DMS 273 (cell line): ENCODE data around the gene MEX3D.

Experiments used
- DNase-seq: peaks from one replicate; lab custom pipeline; 2025; ENCODE audit not compliant: unreplicated experiment; lab: John Stamatoyannopoulos, UW

Gene MEX3D

DNA sequence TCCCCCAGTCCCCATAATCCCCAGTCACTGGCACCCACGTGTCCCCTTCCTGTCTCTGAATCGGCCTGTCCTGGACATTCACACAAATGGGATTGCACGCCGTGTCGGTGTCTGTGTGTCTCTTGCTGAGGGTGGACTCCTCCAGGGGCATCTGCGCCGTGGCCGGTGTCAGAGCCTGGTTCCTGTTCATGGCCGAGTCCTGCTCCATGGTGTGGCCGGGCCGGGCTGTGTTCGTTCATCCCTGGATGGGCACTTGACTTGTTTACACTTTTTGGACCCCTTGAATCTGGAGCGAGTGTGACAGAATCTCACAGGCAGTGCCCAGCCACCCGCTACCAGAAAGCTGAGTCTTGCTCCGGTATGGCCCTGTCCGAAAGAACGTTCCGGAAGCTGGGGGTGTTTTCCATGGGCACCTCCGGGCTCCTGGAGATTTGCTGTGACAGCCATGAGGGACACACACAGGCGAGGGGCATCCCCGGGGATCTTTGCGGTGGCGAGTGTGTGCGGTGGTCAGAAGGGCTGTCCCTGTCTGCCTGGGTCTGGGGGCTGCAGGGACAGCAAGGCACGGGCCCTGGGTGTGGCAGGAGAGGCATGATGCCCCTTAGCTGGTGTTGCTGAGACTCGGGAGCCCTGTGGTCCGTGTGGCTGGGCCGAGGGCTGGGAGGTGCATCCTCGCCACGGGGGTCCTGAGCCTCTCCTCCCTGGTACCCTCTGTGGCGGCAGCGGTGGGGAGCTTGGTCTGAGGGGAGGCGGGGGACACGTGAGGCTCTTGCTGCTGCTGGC lies 6.4 kb upstream of the MEX3D start:
- no peak for DNase-seq

DNA sequence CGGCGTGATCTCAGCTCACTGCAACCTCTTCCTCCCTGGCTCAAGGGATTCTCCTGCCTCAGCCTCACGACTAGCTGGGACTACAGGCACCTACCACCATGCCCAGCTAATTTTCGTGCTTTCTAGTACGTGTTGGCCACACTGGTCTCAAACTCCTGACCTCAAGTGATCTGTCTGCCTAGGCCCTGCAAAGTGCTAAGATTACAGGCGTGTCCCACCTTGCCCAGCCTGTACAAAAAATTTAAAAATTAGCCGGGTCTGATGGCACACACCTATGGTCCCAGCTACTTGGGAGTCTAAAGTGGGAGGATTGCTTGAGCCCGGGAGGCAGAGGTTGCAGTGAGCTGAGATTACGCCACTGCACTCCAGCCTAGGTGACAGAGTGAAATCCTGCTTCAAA lies 4.7 kb upstream of the MEX3D start:
- DNase-seq = no peak

DNA sequence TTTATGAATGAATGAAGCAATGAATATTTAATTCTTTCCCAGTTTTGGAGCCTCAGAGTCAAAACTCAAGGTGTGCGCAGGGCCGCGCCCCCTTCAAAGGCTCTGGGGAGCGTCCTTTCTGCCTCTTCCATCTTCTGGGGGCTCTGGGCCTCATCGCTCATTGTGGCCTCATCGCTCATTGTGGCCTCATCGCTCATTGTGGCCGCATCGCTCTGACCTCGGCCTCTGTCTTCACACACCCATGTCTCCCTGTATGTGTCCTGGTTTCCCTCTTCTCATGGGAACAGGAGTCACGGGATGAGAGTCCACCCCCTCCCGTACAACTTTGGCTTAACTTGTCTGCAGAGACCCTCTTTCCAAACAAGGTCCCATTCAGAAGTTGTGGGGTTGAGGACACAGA lies 3.2 kb upstream of the MEX3D start:
- DNase-seq = no peak

DNA sequence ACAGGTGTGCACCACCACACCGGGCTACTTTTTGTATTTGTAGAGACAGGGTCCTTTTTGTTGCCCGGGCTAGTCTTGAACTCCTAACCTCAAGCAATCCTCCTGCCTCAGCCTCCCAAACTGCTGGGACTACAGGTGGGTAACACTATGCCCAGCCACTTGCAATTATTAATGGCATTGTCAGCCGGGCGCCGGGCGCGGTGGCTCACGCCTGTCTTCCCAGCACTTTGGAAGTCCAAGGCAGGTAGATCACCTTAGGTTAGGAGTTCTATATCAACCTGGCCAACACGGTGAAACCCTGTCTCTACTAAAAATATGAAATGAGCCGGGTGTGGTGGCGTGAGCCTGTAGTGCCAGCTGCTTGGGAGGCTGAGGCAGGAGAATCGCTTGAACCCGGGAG lies 2.7 kb upstream of the MEX3D start:
- no peak for DNase-seq

DNA sequence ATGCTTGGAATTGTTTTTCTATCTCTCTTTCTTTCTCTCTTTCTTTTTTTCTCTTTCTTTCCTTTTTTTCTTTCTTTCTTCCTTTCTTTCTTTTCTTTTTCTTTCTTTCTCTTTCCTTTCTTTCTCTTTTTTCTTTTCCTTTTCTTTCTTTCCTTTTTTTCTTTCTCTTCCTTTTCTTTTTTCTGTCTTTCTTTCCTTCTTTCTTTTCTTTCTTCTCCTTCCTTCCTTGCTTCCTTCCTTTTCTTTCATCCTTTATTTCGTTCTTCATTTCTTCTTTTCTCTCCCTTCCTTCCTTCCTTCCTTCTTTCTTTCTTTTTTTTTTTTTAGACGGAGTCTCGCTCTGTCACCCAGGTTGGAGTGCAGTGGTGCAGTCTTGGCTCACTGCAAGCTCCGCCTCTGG lies 1.9 kb upstream of the MEX3D start:
- DNase-seq = no peak

DNA sequence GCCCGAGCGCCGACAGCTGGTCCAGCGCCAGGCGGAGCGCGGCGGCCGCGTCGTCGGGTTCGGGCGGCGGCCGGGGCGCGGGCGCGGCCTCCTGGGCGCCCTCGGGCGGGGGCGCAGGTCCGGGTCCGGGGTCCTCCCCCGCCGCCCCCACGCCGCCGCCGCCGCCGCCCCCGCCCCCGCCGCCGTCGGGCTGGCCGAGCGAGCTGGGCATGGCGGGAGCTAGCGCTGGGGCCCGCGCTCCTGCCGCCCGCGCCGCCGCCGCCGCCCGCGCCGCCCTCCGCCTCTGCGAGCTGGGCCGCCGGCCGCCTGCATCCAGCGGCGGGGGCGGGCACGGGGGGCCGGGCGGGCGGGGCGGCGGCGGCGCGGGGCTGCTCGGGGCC lies 287 bp downstream of the MEX3D start:
- peak; percentile 60 for DNase-seq

DNA sequence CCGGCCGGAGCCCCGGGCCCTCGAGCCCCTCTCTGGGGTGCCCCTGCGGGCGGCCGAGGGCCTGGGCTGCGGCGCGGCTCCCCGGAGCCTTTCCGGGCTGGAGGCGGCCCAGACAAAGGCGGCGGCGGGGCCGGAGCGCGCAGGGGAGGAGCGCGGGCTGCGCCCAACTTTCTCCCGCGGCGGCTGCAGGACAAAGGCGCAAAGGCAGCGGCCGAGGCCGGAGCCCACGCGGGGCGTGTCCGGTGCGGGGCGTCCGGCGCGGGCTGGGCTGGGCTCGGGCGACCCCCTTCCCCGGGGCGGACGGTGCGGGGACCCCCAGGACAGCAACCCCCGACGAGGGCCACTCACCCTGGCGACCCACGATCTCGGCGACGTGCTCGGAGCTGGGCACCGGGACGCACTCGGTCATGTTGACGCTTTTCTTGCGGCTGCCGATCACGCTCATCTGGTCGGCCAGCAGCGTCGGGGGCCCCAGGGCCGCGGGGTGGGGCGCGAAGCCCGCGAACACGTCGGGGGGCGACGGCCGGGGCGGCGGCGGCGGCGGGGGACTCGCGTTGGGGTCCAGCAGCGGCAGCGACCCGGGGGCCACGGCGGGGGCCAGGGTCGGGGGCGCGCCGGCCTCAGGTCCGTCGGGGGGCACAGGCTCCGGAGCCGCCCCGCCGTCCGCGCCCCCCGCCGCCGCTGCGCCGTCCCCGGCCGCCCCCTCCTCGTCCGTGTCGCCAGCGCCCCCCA lies 843 bp downstream of the MEX3D start:
- peak; percentile 56 for DNase-seq

DNA sequence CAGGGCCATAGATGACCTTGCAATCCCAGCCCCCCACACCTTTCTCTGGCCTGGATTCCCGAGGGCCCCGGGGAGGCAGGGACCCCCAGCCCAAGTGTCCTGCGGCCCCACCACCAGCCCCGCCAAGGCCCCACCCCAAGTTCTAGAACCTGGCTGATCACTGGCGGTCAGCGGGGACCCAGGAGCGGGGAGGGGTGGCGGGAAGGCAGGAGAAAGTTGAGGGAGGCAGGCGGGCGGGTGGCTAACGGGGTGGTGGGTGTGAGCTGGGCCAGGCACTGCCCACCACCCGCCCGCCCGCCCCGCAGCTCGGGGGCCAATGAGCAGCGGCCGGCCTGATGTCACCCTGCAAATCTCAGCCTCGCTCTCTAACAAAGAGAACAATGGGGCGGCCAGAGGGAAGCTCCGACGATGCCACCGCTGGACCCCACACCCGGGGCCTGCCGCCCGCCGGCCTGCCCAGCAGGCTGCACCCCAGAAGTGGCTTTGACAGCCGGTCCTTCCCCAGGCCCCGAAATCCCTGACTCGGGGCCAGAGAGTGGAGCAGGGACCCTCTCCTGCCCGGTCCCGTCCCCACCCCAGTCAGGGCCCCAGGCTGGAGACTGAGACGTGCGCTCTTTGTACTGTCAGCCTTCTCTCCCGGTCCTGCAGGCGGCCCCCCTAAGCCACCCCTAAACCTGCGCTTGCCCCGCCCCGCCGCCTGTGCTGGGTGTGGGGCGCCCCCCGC lies 1.6 kb downstream of the MEX3D start:
- peak; percentile 53 for DNase-seq

DNA sequence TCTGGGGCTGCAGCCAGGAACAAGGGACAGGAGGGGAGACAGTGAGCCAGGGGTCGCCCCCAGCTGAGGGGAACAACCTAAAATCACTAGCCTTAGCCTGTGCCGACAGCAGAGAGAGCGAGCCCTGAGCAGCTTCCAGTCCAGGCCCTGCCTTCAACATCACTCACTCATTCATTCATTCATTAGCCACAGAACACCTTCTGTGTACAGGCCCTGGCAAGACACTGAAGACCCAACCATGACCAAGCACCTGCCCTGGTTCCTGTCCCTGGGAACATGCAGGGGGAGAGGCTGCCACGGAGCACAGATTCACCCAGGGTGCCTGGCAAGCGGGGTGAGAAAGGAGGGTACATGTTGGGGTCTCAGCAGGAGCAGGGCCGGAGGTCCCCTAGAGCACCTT lies 4.9 kb downstream of the MEX3D start:
- DNase-seq = no peak

DNA sequence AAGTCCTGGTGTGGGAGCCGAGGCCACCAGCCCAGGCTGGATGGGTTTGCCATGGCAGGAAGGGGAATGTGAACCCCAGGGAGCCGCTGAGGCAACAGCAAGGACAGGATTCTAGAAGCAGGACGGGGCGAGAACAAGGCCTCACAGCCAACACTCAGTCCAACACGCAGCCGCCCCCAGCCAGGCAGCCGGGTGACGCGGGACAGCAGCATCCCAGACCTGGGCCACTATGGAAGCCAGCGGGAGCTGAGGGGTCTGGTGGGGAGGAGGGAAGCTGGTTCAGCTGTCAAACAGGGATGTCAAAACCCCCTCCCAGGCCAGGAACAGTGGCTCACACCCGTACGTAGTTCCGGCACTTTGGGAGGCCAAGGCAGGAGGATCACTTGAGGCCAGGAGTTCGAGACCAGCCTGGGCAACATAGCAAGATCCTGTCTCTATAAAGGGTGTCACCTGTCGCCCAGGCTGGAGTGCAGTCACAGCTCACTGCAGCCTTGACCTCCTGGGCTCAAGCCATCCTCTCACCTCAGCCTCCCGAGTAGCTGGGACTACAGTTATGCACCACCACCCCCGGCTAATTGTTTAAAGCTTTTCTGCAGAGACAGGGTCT lies 6.8 kb downstream of the MEX3D start:
- DNase-seq = no peak

DNA sequence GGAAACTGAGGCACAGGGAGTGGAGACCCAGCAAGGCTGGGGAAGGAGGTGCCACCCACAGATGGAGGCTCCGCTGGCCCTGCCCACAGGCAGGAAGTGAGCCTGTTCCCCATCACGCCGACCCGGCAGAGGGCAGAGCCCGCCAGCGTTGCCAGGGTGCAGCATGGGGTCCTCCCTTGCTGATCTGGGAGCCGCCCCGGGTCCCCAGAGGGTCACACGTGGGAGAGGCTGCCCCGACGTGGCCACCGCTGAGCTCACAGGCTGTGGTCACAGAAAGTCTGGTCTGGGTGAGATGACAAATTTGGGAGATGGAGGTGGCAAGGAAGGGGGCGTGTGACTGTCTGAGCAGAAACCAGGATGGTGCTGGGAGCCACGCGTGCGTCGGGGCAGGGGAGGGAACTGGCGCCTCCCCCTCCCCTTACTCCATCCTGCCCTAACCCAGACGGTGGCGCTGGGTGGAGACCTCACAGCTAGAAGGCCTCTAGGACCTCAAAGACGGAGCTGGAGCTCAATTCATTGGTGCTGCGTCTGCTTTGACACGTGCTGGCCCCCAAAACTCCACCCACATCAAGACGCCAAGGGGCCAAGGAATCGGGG lies 7.7 kb downstream of the MEX3D start:
- no peak for DNase-seq

DNA sequence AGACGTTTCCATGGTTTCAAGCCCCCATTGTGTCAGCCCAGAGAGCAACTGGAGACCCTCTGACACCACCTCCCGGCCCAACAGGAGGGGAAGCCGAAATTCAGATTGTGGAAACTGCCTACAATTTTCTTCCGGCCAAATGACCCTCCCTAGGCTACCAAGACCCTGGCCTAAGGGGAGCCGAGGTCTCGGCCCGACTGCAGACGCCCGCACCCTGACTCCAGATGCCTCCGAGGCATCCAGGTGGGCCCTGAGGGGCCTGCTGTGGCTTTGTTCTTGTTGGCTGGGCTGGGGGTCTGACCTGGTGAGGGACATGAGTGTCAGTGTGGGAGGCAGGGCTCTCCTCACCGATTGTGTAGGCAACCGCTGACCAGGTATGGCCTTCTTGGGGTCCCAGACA lies 9.6 kb downstream of the MEX3D start:
- no peak for DNase-seq

DNA sequence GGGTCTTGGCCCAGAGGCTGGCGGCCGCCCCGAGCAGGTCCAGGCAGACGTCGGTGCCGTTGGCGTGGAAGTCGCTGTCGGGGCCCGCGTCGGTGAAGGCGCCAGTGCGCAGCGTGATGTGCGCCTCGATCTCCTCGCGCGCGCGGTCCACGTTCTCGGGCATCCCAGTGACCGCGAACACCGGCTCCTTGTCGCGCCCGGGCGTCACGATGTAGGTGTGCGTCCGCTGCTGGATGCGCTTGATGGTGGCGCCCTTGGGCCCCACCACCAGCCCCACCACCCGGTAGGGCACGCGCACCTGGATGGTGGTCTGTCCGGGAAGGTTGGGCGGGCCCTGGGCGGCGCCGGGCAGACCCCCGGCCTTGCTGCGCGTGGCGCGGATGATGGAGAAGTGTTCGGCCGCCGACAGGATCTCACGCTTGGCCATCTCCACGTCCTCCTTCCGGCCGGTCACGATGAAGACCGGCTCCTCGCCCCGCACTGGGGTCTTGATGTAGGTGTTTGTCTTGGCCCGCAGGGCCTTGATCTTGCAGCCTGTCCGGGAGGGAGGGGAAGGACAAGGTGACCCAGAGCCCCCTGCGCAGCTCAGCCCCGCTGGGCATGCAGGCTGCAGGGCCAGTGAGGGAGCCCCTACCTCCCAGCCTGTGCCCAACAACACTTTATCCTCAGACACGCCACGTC lies 11.6 kb downstream of the MEX3D start:
- no peak for DNase-seq

DNA sequence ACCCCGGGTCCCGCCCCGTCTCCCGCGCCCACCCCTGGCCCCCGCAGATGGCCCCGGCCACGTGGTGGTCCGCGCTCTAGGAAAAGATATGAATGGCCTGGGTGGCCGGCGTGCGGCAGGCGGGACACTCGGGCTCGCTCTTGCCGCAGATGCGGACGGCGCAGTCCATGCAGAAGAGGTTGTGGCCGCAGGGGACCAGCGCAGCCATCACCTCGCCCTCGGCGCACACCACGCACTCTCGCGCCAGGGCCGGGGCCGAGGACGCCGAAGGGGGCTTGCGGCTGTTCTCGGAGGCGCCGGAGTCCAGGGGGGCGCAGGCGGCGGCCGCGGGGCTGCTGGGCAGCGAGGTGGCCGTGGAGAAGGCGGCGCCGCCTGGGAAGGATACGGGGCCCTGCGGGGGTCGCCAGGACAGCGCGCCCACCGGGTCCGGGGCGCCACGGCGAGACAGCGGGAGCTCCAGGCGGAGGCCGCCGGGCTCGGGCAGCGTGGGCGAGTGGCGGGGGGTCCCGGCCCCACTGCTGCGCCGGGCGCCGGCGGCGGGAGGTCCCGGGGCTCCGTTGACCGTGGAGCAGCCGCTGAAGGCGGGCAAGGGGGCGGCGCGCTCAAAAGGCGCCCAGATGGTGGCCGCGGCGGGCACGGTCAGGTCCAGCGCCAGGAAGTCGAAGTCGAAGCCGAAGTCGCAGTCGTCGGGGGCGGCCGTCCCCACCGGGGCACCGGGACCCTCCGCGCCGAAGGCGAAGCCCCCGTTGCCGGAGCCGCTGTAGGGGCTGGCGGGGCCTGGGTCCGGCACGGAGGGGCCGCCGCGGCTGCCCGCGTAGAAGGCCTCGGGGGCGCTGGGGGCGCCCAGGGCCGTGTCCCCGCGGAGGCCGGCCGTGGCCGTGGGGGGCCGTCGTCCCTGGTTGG lies 12.4 kb downstream of the MEX3D start:
- DNase-seq = no peak

DNA sequence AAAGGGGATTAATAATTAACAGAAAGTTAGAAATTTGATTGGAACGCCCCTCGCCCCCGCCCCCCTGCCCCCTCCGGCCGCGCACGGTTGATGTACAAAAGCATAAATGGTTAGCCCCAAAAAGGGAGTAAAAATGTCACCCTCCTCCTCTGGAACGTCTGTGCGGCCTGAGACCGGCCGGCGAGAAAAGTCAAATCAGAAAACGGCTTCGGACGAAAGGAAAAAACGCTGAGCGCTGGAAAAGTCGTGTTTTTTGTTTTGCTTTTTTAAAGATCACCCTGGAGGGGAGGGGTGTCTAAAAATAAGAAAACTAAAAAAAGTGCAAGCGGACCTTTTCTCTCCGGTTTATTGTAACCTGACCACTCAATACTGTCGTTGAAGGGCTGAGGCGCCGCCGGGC lies 13.2 kb downstream of the MEX3D start:
- DNase-seq = no peak

DNA sequence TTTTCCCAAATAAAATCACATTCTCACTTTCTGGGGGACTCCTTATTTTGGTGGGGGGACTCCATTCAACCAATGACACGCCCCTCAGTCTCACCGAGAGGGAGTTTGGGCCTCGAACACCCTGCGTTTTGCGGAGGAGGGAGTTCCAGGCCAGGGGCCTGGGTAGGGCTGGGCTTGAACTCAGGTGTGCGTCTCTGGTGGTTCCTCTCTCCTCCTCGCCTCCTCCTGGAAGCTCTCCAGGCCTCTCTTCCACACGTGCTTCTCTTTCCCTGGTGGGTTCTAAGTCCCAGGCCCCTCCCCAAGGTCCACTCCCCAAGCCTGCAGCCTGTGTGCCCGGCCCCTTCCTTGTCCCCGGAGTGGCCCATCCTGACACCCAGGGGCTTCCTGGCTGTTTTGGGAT lies 14.7 kb downstream of the MEX3D start:
- DNase-seq = no peak

DNA sequence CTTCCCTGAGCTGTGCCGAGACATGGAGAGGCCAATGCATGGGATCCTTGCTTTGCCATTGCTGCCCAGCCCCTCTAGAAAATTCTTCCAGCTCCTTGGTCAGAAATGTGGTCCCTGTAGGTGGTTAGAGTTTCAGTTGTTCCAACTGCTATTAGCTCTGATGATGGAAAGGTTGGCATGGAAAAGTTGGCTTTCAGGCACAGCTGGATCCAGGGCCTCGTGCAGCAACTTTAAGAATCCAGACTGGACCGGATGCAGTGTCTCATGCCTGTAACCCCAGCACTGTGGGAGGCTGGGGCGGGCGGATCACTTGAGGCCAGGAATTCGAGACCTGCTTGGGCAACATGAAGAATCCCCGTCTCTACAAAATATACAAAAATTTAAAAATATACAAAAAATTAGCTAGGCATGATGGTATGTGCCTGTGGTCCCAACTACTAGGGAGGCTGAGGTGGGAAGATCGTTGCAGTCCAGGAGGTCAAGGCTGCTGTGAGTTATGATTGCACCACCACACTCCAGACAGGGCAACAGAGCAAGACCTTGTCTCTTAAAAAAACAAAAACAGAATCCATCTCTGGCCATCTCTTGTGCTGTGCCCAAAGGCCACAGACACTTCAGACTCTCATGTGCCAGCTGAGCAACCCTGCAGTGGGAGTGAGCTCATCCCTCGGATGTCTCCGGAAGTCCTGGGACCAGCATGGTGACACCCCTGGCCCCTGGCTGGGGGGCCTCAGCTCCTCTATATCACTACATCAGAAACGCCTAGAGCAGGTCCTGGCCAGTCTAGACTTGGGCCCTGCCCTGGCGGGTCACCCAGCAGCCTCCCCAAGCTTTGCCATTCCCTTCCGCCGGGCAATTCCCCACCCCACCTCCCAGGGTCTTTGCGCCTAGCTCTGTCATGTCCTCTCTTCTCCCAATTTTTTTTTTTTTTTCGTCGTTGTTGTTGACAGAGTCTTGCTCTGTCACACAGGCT lies 16.8 kb downstream of the MEX3D start:
- DNase-seq = no peak

DNA sequence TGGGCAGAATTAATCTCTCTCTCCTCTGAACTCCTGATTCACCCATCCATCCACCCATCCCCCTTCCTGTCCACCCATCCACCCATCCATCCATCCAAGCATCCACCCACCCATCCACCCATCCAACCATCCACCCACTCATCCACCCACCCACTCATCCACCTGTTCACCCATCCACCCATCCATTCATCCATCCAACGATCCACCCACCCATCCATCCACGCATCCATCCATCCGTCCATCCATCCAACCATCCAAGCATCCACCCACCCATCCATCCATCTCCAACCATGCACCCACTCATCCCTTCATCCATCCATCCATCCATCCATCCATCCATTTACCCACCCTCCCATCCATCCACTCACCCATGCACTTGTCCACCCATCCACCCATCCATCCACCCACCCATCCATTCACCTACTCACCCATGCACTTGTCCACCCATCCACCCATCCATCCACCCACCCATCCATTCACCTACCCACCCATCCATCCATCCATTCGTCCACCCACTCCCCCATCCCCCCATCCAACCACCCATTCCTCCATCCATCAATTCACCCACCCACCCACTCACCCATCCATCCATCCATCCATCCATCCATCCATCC lies 18.7 kb downstream of the MEX3D start:
- DNase-seq = no peak
